ENCODE results near the gene CD19. TPM values are rescaled to one million over a fixed set of nuclear protein-coding genes. Genes with fewer than 3 reads are reported as not detected.
"Not testable (repeated sequence)": the region's sequence is repeated elsewhere in the genome, so short reads cannot be mapped to it uniquely, and the experiment has no call there.

The CD19 gene
- total RNA-seq, 4 donors from 2014 or later, result 6.3 to 85.8 TPM; not detected in 2

DNA sequence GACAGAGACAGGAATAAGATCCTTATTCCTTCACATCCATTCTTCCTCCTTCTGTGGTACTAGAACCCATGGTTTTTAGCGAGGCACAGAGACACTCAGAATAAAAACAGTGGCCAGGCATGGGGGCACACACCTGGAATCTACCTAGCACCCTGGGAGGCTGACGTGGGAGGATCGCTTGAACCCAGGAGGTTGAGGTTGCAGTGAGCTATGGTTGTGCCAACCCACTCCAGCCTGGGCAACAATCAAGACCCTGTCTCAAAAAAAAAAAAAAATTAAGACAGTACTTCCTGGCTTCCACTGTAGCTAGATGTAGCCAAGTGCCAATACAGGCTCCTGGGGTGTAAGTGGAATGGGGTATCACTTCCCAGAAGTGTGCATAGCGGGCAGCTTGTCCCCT is 35.4 kb downstream of the CD19 start:
- DNase-seq, result no peak
- Histone ChIP-seq H3K4me1 (no peaks in the 10 kb centered on the region), H3K36me3 (peaks cover 0 to 38% (median 0%) of the 10 kb centered on the region in 3 donors), H3K9me3 (no peaks in the 10 kb centered on the region), H3K4me3 (no peak overlapping the region), H3K27me3 (no peaks in the 10 kb centered on the region), H3K27ac (no peak overlapping the region)
- no peak for TF ChIP-seq POLR2A (IDR thresholded peaks at IDR 0.05)
- TF ChIP-seq, protein P1, sequence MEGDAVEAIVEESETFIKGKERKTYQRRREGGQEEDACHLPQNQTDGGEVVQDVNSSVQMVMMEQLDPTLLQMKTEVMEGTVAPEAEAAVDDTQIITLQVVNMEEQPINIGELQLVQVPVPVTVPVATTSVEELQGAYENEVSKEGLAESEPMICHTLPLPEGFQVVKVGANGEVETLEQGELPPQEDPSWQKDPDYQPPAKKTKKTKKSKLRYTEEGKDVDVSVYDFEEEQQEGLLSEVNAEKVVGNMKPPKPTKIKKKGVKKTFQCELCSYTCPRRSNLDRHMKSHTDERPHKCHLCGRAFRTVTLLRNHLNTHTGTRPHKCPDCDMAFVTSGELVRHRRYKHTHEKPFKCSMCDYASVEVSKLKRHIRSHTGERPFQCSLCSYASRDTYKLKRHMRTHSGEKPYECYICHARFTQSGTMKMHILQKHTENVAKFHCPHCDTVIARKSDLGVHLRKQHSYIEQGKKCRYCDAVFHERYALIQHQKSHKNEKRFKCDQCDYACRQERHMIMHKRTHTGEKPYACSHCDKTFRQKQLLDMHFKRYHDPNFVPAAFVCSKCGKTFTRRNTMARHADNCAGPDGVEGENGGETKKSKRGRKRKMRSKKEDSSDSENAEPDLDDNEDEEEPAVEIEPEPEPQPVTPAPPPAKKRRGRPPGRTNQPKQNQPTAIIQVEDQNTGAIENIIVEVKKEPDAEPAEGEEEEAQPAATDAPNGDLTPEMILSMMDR (IDR thresholded peaks at IDR 0.05), result no peak

DNA sequence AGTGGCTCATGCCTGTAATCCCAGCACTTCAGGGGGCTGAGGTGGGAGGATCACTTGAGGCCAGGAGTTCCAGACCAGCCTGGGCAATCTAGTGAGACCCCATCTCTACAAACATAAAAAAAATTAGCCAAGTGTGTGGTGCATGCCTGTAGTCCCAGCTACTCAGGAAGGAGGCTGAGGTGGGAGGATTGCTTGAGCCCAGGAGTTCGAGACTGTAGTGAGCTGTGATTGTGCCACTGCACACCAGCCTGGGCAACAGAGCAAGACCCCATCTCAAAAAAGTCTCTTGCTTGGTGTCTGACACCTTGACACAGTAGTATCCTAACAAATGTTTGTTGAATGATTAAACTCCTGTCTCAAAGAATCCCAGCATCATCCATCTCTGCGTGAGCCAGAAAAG is 37.9 kb downstream of the CD19 start:
- not testable (repeated sequence) for DNase-seq, H3K9me3 ChIP-seq, H3K27me3 ChIP-seq, H3K4me1 ChIP-seq, H3K4me3 ChIP-seq, H3K27ac ChIP-seq
- peaks cover 0 to 13% (median 0%) of the 10 kb centered on the region in 3 donors for H3K36me3 ChIP-seq

DNA sequence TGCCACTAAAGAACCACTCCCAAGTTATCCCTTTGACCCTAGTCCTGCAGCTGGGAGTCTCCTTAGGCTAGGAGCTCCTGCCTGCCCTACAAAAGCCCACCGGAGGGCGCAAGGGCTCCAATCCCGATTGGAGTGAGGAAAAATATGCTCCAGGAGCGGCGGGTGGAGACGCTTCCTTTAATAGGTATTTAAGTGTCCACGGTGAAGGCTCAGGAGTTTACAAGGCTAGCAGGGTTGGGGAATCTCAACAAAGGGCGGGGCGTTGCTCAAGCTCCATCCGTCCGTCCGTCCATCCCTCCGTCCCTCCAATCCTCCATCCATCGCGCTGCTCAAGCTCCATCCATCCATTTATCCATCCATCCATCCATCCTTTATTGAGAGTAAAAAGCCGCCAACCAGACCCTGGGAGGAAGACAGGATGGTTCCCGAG is 42.3 kb downstream of the CD19 start:
- Histone ChIP-seq H3K9me3 (no peaks in the 10 kb centered on the region), H3K36me3 (peaks cover 0 to 15% (median 0%) of the 10 kb centered on the region in 3 donors), H3K4me1 (peaks cover 0 to 17% (median 9%) of the 10 kb centered on the region in 4 donors), H3K4me3 (peak overlapping the region; percentile 64 to 95 (median 70)), H3K27me3 (no peaks in the 10 kb centered on the region), H3K27ac (peak overlapping the region; percentile 49 to 67 (median 60))
- DNase-seq, result peak in 2 of 3 donors; percentile 43 to 72
- TF ChIP-seq, protein P1 (IDR thresholded peaks at IDR 0.05), result peak in 4 of 6 experiments; percentile 37 to 49 (median 44)
- TF ChIP-seq POLR2A (IDR thresholded peaks at IDR 0.05), result no peak

DNA sequence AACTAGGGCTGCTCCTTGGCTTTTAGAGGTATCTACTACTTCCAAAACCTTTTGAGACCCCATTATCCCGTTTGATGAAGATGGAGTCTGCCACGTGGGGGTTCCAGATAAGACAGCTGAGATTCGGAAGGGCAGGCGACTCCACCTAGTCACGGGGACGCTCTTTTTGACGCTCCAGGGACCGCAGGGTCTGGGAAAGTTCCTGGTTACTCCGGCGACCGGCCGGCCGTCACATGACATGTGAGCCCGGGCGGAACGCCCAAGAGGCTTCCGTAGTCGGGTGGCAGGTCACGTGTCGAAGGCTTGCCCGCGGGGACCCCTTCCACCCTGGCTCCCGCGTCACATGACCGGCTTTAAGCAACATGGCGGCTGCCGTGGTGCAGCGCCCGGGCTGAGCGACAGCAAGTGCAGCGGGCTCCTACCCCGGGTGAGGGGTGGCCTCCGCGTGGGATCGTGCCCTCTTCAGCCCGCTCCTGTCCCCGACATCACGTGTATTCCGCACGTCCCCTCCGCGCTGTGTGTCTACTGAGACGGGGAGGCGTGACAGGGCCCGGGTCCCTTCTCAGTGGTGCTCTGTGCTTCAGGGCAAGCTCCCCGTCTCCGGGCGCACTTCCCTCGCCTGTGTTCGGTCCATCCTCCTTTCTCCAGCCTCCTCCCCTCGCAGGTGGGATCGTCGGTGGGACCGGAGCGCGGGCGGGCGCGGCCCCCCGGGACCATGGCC is 42.8 kb downstream of the CD19 start, which contains the start of gene SPNS1:
Gene SPNS1 (plus strand): TSS at position 342 of the 721 bp plus-strand sequence. CDS start 374 bp downstream, at position 716.
- peak within 1 kb of the TSS; percentile 64 to 95 (median 70) for H3K4me3 ChIP-seq
- peak in 1 of 2 donors; percentile 42 for TF ChIP-seq POLR2A (IDR thresholded peaks at IDR 0.05)
- TF ChIP-seq, protein P1 (IDR thresholded peaks at IDR 0.05), result peak in 1 of 6 experiments; percentile 17
- peak within 1 kb of the TSS; percentile 49 to 67 (median 60) for H3K27ac ChIP-seq
- peaks cover 0 to 17% (median 9%) of the 10 kb centered on the region in 4 donors for H3K4me1 ChIP-seq
- H3K36me3 ChIP-seq, result peaks cover 0 to 20% (median 0%) of the 10 kb centered on the region in 3 donors
- no peaks in the 10 kb centered on the region for H3K9me3 ChIP-seq
- DNase-seq, result peak; percentile 97 to 99 (median 98)
- no peaks in the 10 kb centered on the region for H3K27me3 ChIP-seq

DNA sequence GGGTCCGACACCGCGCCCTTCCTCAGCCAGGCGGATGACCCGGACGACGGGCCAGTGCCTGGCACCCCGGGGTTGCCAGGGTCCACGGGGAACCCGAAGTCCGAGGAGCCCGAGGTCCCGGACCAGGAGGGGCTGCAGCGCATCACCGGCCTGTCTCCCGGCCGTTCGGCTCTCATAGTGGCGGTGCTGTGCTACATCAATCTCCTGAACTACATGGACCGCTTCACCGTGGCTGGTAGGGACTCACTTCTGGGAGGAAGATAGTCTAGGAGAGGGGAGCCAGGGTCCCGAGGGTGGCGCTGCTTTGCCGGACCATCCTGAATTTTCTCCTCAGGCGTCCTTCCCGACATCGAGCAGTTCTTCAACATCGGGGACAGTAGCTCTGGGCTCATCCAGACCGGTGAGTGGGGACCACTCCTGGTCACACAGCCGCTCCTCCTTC is 43.4 kb downstream of the CD19 start:
- peaks cover 0 to 26% (median 0%) of the 10 kb centered on the region in 3 donors for H3K36me3 ChIP-seq
- DNase-seq, result no peak
- H3K27ac ChIP-seq, result peak overlapping the region in 3 of 4 donors; percentile 60 to 67 (median 61)
- peaks cover 0 to 17% (median 9%) of the 10 kb centered on the region in 4 donors for H3K4me1 ChIP-seq
- H3K4me3 ChIP-seq, result peak overlapping the region; percentile 64 to 95 (median 70)
- no peaks in the 10 kb centered on the region for H3K27me3 ChIP-seq
- H3K9me3 ChIP-seq, result no peaks in the 10 kb centered on the region
- TF ChIP-seq POLR2A (IDR thresholded peaks at IDR 0.05), result no peak
- TF ChIP-seq, protein P1 (IDR thresholded peaks at IDR 0.05), result no peak
